22Rv1 (cell line): ENCODE data around the gene INA.

Experiments used
- H3K27ac ChIP-seq: fragments of 450-650 bp; 2 replicates; pipeline ENCODE4 v1.5.1; 2017
- ZFX ChIP-seq: fragments of 450-650 bp; IDR thresholded peaks from 2 replicates; pipeline ENCODE4 v1.6.1; 2017; ENCODE audit warnings: antibody characterized with exemption, borderline replicate concordance
- TF ChIP-seq, protein P1 (sequence below): fragments of 450-650 bp; IDR thresholded peaks from 2 replicates; pipeline ENCODE4 v1.5.1; 2017; ENCODE audit warnings: mild to moderate bottlenecking

Gene INA

DNA sequence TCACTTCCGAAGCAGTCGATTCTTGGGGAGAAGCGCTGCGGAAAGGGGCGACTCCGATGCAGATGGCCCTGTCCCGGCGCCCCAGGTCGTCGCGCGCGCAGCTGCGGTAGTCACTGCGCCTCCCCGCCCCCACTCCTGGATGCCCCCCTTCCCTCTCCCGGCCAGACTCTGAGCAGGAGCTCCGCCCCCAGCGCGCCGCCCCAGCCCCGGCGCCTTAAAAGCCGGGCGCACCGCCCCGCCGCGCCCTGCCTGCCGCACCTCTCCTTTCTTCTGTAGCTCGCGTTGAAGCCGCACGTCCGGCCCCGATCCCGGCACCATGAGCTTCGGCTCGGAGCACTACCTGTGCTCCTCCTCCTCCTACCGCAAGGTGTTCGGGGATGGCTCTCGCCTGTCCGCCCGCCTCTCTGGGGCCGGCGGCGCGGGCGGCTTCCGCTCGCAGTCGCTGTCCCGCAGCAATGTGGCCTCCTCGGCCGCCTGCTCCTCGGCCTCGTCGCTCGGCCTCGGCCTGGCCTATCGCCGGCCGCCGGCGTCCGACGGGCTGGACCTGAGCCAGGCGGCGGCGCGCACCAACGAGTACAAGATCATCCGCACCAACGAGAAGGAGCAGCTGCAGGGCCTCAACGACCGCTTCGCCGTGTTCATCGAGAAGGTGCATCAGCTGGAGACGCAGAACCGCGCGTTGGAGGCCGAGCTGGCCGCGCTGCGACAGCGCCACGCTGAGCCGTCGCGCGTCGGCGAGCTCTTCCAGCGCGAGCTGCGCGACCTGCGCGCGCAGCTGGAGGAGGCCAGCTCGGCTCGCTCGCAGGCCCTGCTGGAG lies at the start of gene INA:
INA (plus strand) TSS at position 243 of the 817 bp plus-strand sequence; CDS start at position 317, 74 bp downstream.
- TF ChIP-seq ZFX, result no peak
- TF ChIP-seq, protein P1, sequence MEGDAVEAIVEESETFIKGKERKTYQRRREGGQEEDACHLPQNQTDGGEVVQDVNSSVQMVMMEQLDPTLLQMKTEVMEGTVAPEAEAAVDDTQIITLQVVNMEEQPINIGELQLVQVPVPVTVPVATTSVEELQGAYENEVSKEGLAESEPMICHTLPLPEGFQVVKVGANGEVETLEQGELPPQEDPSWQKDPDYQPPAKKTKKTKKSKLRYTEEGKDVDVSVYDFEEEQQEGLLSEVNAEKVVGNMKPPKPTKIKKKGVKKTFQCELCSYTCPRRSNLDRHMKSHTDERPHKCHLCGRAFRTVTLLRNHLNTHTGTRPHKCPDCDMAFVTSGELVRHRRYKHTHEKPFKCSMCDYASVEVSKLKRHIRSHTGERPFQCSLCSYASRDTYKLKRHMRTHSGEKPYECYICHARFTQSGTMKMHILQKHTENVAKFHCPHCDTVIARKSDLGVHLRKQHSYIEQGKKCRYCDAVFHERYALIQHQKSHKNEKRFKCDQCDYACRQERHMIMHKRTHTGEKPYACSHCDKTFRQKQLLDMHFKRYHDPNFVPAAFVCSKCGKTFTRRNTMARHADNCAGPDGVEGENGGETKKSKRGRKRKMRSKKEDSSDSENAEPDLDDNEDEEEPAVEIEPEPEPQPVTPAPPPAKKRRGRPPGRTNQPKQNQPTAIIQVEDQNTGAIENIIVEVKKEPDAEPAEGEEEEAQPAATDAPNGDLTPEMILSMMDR, result no peak
- no peak within 1 kb of the TSS for H3K27ac ChIP-seq

GRCh38 chr10:103227416-103227815 lies 49.5 kb upstream of the INA start:
- no peak overlapping the region for H3K27ac ChIP-seq
- TF ChIP-seq, protein P1, result no peak
- no peak for TF ChIP-seq ZFX

DNA sequence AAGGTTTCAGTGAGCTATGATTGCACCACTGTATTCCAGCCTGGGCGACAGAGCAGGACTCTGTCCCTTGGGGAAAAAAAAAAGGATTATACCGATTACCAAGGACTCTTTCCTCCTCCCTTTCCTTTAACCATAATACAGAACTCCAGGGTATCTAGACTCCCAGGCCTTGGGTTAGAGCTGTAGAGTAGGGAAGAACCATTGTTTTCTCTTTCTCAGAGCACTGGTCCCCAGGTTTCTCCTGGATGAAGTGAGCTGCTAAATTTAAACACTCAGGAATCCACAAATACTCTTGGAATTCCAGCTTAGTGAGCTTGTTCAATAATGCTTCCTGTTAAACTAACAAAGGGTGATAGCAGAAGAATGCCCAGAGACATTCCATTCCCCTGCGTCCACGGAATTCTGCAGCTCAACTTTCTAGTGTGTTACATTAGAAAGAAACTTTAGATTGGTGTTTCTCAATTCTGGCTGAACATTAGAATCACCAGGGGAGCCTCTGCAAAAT lies 45.8 kb upstream of the INA start:
- H3K27ac ChIP-seq, result no peak overlapping the region
- TF ChIP-seq, protein P1, result no peak
- no peak for TF ChIP-seq ZFX

GRCh38 chr10:103232131-103232673 lies 44.7 kb upstream of the INA start:
- TF ChIP-seq, protein P1, result no peak
- no peak for TF ChIP-seq ZFX
- no peak overlapping the region for H3K27ac ChIP-seq

- no peak overlapping the region for H3K27ac ChIP-seq
- no peak for TF ChIP-seq ZFX
- TF ChIP-seq, protein P1, result no peak
These were observed 44.0 kb upstream of the INA start for GRCh38 chr10:103232772-103233488.

GRCh38 chr10:103235775-103236174 lies 41.2 kb upstream of the INA start:
- TF ChIP-seq, protein P1, result no peak
- TF ChIP-seq ZFX, result no peak

More at GRCh38 chr10:103235775-103236174, 41.2 kb upstream of the INA start:
- no peak overlapping the region for H3K27ac ChIP-seq
